Lower lobe of right lung (tissue), 2 donors: ENCODE data around the gene C22orf23. TPM values are rescaled to one million over a fixed set of nuclear protein-coding genes. Genes with fewer than 3 reads are reported as not detected.

Source experiments
- ATAC-seq, 2 donors: fragments of 200-7000 bp; cut with Tn5 transposase; one replicate each; pipeline ENCODE4 v1.9.1; 2020 to 2022; ENCODE audit warnings: mild to moderate bottlenecking in 2 of 2, moderate library complexity in 2 of 2
- DNase-seq: peaks from one replicate; pipeline ENCODE4 v3.0.0-alpha.2; 2020
- H3K27ac ChIP-seq: fragments of 200-600 bp; one replicate; pipeline ENCODE4 v1.8.0; 2022
- H3K27me3 ChIP-seq: fragments of 200-600 bp; one replicate; pipeline ENCODE4 v1.8.0; 2022; ENCODE audit warnings: low read depth
- H3K36me3 ChIP-seq: fragments of 200-600 bp; one replicate; pipeline ENCODE4 v1.8.0; 2022; ENCODE audit warnings: mild to moderate bottlenecking
- H3K4me1 ChIP-seq: fragments of 200-600 bp; one replicate; pipeline ENCODE4 v1.8.0; 2022
- H3K4me3 ChIP-seq: fragments of 200-600 bp; one replicate; pipeline ENCODE4 v1.8.0; 2022; ENCODE audit warnings: mild to moderate bottlenecking
- H3K9me3 ChIP-seq: fragments of 200-600 bp; one replicate; pipeline ENCODE4 v1.8.0; 2022
- CTCF ChIP-seq: fragments of 200-600 bp; IDR thresholded peaks from one replicate; pipeline ENCODE4 v1.8.0; 2022; ENCODE audit warnings: antibody characterized with exemption, mild to moderate bottlenecking
- intact Hi-C: fragments of 100-400 bp; cut with DNase I; formaldehyde crosslinking; loops from one replicate; pipeline ENCODE4 v1.11.0; 2022
- total RNA-seq: library from RNA; stranded (reverse); fragmentation: NEBNext Ultra II Directional; extraction: Animal tissue kit (Norgen Biotek cat#: 25700); gene quantifications from one replicate; pipeline ENCODE4 v1.2.1, GENCODE V29; 2021
- donor health status: DM: no; HTN: yes; CAD: no; lungs with severe emphysema.

C22orf23 gene
- total RNA-seq, 1 donor from 2014 or later = 1.2 TPM

GRCh38 chr22:37918580-37919270 lies 34.7 kb downstream of the C22orf23 start:
- intact Hi-C loops = no loop called here
- peaks cover 7% of the 10 kb centered on the region for H3K4me1 ChIP-seq
- DNase-seq = no peak
- H3K9me3 ChIP-seq = no peaks in the 10 kb centered on the region
- no peak overlapping the region for H3K27ac ChIP-seq
- no peaks in the 10 kb centered on the region for H3K27me3 ChIP-seq
- peak in 1 of 2 donors; percentile 9 for ATAC-seq
- no peak for TF ChIP-seq CTCF
- no peak overlapping the region for H3K4me3 ChIP-seq
- H3K36me3 ChIP-seq = peaks cover 77% of the 10 kb centered on the region

GRCh38 chr22:37917874-37918548 lies 35.4 kb downstream of the C22orf23 start:
- no peaks in the 10 kb centered on the region for H3K9me3 ChIP-seq
- no peak for TF ChIP-seq CTCF
- DNase-seq = no peak
- ATAC-seq = no peak
- H3K36me3 ChIP-seq = peaks cover 77% of the 10 kb centered on the region
- no peak overlapping the region for H3K4me3 ChIP-seq
- H3K27ac ChIP-seq = no peak overlapping the region
- no peaks in the 10 kb centered on the region for H3K27me3 ChIP-seq
- H3K4me1 ChIP-seq = peaks cover 7% of the 10 kb centered on the region
- intact Hi-C loops = no loop called here

- no peak for ATAC-seq
- Histone ChIP-seq H3K4me1 (peaks cover 11% of the 10 kb centered on the region), H3K36me3 (peaks cover 72% of the 10 kb centered on the region), H3K27ac (no peak overlapping the region), H3K9me3 (no peaks in the 10 kb centered on the region), H3K27me3 (no peaks in the 10 kb centered on the region), H3K4me3 (no peak overlapping the region)
- TF ChIP-seq CTCF = no peak
- no peak for DNase-seq
- intact Hi-C loops = no loop called here
Measured at GRCh38 chr22:37916311-37916710, 37.1 kb downstream of the C22orf23 start.

- Histone ChIP-seq H3K9me3 (no peaks in the 10 kb centered on the region), H3K36me3 (peaks cover 54% of the 10 kb centered on the region), H3K4me1 (peaks cover 6% of the 10 kb centered on the region), H3K27me3 (no peaks in the 10 kb centered on the region), H3K4me3 (no peak overlapping the region), H3K27ac (peak overlapping the region; percentile 11)
- intact Hi-C loops = no loop called here
- ATAC-seq (no peak), DNase-seq (no peak)
- no peak for TF ChIP-seq CTCF
Measured at GRCh38 chr22:37913233-37913721, 40.1 kb downstream of the C22orf23 start.

- ATAC-seq (no peak), DNase-seq (no peak)
- H3K27ac ChIP-seq = no peak overlapping the region
- intact Hi-C loops = no loop called here
- H3K4me3 ChIP-seq = no peak overlapping the region
- peaks cover 43% of the 10 kb centered on the region for H3K36me3 ChIP-seq
- H3K9me3 ChIP-seq = no peaks in the 10 kb centered on the region
- H3K27me3 ChIP-seq = no peaks in the 10 kb centered on the region
- H3K4me1 ChIP-seq = peaks cover 14% of the 10 kb centered on the region
- no peak for TF ChIP-seq CTCF
Measured at GRCh38 chr22:37912171-37912570, 41.2 kb downstream of the C22orf23 start.
